K562 (cell line): ENCODE measurements around the gene TINCR. TPM values are rescaled to one million over a fixed set of nuclear protein-coding genes. Genes with fewer than 3 reads are reported as not detected.

ENCODE experiments used
- BRCA1 ChIP-seq, 2 experiments: fragments of 450-650 bp in 1 of 2; sonication (generic) in 1 of 2; formaldehyde crosslinking in 1 of 2; IDR thresholded peaks; 2 replicates each; pipeline versions ENCODE4 v1.5.0 to v1.6.1; 2017 to 2020; ENCODE audit warnings: mild to moderate bottlenecking in 1 of 2, missing genetic modification reagents in 1 of 2
- CCAR2 ChIP-seq: fragments of 200-400 bp; formaldehyde crosslinking; IDR thresholded peaks from 2 replicates; pipeline ENCODE4 v1.6.1; 2017; ENCODE audit warnings: mild to moderate bottlenecking, low read depth, low read length
- PTBP1 ChIP-seq: fragments of 200-400 bp; formaldehyde crosslinking; IDR thresholded peaks from 2 replicates; pipeline ENCODE4 v1.6.1; 2017; ENCODE audit warnings: low read depth, low read length
- ZC3H8 ChIP-seq: fragments of 450-650 bp; IDR thresholded peaks from 2 replicates; pipeline ENCODE4 v1.6.1; 2017
- ZNF384 ChIP-seq: IDR thresholded peaks from 2 replicates; pipeline ENCODE4 v1.6.1; 2012; ENCODE audit warnings: low read depth, low read length, improper control_type of control experiment
- polyA plus RNA-seq, 8 experiments: library from polyadenylated mRNA; depleted of rRNA in 4 of 8; stranded (reverse) in 5 of 8; unstranded in 3 of 8; fragments of >200 nt; fragmentation: Nextera tagmentation in 2 of 8; fragmentation: Illumina TruSeq in 1 of 8; extraction: Ambion mirVana in 2 of 8; extraction: Trizol in 1 of 8; gene quantifications; 2 replicates each; pipeline versions ENCODE4 v1.2.1 to v1.2.3, GENCODE V29; 2011 to 2014; ENCODE audit warnings: inconsistent platforms in 1 of 8, missing spikeins in 1 of 8
- total RNA-seq, 7 experiments: library from RNA; depleted of rRNA in 6 of 7; stranded (reverse); fragments of >200 nt in 6 of 7; fragmentation: Illumina TruSeq in 2 of 7; extraction: Trizol in 2 of 7; gene quantifications; 2 replicates each; pipeline versions ENCODE4 v1.2.1 to v1.2.3, GENCODE V29; 2011 to 2021; ENCODE audit warnings: low replicate concordance in 1 of 7
- TF ChIP-seq, protein P1 (sequence below), 3 experiments: IDR thresholded peaks in 2 of 3; conservative IDR thresholded peaks in 1 of 3; 2 replicates each; pipeline ENCODE4 v1.5.1; 2011 to 2012; ENCODE audit warnings: low read length in 3 of 3, mild to moderate bottlenecking in 3 of 3, control low read depth in 2 of 3, improper control_type of control experiment in 1 of 3, inconsistent platforms in 1 of 3, low read depth in 1 of 3, mixed read lengths in 1 of 3, moderate library complexity in 1 of 3; ENCODE audit not compliant: insufficient read depth in 2 of 3
- TF ChIP-seq, protein P2 (sequence below): fragments of 450-650 bp; formaldehyde crosslinking; IDR thresholded peaks from 2 replicates; pipeline ENCODE4 v1.4.0; 2020; ENCODE audit warnings: mild to moderate bottlenecking, moderate library complexity
- TF ChIP-seq, protein P3 (sequence below): sonication (generic); formaldehyde crosslinking; IDR thresholded peaks from 2 replicates; pipeline ENCODE4 v1.8.1; 2023; ENCODE audit warnings: mild to moderate bottlenecking, missing genetic modification reagents, moderate library complexity

The TINCR gene
- total and polyA plus RNA-seq, 9 of the 15 experiments (the other 6 are each of a cell fraction or from before 2014, with no cell fraction given) = 0.03 to 0.24 (median 0.09) TPM; not detected in 1

DNA sequence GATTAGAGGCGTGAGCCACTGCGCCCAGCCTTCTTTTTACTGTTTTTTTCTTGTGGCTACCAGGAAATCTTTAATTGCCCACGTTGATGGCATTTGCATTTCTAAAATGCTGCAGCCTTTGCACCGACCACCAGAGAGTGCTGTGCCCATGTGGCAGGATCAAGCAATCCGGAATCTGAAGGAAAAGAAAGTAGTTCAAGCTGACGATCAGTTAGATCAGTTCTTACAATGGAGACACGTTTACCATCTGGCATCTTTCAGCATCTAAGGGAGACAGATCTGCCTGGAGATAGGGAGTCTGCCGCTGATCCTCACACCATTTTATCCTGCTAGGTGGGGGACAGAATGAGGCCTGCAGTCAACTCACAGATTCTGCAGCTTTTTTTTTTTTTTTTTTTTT, 19.9 kb downstream of the TINCR start (continued):
- TF ChIP-seq, protein P1, sequence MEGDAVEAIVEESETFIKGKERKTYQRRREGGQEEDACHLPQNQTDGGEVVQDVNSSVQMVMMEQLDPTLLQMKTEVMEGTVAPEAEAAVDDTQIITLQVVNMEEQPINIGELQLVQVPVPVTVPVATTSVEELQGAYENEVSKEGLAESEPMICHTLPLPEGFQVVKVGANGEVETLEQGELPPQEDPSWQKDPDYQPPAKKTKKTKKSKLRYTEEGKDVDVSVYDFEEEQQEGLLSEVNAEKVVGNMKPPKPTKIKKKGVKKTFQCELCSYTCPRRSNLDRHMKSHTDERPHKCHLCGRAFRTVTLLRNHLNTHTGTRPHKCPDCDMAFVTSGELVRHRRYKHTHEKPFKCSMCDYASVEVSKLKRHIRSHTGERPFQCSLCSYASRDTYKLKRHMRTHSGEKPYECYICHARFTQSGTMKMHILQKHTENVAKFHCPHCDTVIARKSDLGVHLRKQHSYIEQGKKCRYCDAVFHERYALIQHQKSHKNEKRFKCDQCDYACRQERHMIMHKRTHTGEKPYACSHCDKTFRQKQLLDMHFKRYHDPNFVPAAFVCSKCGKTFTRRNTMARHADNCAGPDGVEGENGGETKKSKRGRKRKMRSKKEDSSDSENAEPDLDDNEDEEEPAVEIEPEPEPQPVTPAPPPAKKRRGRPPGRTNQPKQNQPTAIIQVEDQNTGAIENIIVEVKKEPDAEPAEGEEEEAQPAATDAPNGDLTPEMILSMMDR (IDR thresholded peaks at IDR 0.05 in 2 of 3, conservative IDR thresholded peaks at IDR 0.05 in 1 of 3; ENCODE audit: insufficient read depth in 2 of 3, low read depth in 1 of 3, low read length in 3 of 3) = peak; percentile 76 to 87 (median 77)
- TF ChIP-seq, protein P2, sequence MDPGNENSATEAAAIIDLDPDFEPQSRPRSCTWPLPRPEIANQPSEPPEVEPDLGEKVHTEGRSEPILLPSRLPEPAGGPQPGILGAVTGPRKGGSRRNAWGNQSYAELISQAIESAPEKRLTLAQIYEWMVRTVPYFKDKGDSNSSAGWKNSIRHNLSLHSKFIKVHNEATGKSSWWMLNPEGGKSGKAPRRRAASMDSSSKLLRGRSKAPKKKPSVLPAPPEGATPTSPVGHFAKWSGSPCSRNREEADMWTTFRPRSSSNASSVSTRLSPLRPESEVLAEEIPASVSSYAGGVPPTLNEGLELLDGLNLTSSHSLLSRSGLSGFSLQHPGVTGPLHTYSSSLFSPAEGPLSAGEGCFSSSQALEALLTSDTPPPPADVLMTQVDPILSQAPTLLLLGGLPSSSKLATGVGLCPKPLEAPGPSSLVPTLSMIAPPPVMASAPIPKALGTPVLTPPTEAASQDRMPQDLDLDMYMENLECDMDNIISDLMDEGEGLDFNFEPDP = no peak
- TF ChIP-seq BRCA1 (IDR thresholded peaks at IDR 0.05) (no peak), BRCA1 (CRISPR knock-in tag; IDR thresholded peaks at IDR 0.05) (no peak), ZC3H8 (no peak), ZNF384 (no peak), PTBP1 (no peak), CCAR2 (no peak)
- TF ChIP-seq, protein P3, sequence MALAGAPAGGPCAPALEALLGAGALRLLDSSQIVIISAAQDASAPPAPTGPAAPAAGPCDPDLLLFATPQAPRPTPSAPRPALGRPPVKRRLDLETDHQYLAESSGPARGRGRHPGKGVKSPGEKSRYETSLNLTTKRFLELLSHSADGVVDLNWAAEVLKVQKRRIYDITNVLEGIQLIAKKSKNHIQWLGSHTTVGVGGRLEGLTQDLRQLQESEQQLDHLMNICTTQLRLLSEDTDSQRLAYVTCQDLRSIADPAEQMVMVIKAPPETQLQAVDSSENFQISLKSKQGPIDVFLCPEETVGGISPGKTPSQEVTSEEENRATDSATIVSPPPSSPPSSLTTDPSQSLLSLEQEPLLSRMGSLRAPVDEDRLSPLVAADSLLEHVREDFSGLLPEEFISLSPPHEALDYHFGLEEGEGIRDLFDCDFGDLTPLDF (CRISPR knock-in tag) = no peak
